Activated CD4-positive, alpha-beta T cell treated with anti-CD3 and anti-CD28 coated beads, Interleukin-2, amount 50 U/mL, for 48 hours (primary cell): Measurements from ENCODE around the gene DLX1.
"Not testable (repeated sequence)": the region's sequence is repeated elsewhere in the genome, so short reads cannot be mapped to it uniquely, and the experiment has no call there.

Experiments
- DNase-seq, 2 experiments: peaks; one replicate each; pipeline ENCODE4 v3.0.0-alpha.2; 2020

DLX1 gene

GRCh38 chr2:172085460-172086159, at the start of gene DLX1:
TSS of gene DLX1 (plus strand) at chr2:172085507. CDS start at chr2:172085678, 171 bp downstream.
- no peak for DNase-seq

- DNase-seq = no peak
Measured at GRCh38 chr2:172038121-172038520, 47.2 kb upstream of the DLX1 start.

- DNase-seq = no peak
Measured at GRCh38 chr2:172038604-172039003, 46.7 kb upstream of the DLX1 start.

- DNase-seq = no peak
Measured at GRCh38 chr2:172039011-172039704, 46.1 kb upstream of the DLX1 start.

- no peak for DNase-seq
Measured at GRCh38 chr2:172040311-172040710, 45.0 kb upstream of the DLX1 start.

GRCh38 chr2:172046080-172046678, 39.1 kb upstream of the DLX1 start:
- no peak for DNase-seq

- DNase-seq = no peak
Measured at GRCh38 chr2:172046866-172047565, 38.3 kb upstream of the DLX1 start.

GRCh38 chr2:172047566-172048507, 37.5 kb upstream of the DLX1 start:
- no peak for DNase-seq

GRCh38 chr2:172048508-172049503, 36.5 kb upstream of the DLX1 start:
- no peak for DNase-seq

GRCh38 chr2:172049567-172050120, 35.7 kb upstream of the DLX1 start:
- DNase-seq = no peak

GRCh38 chr2:172050479-172051125, 34.7 kb upstream of the DLX1 start:
- no peak for DNase-seq

- DNase-seq = no peak
Measured at GRCh38 chr2:172052000-172052983, 33.0 kb upstream of the DLX1 start.

- no peak for DNase-seq
Measured at GRCh38 chr2:172053486-172053885, 31.8 kb upstream of the DLX1 start.

GRCh38 chr2:172056293-172056692, 29.0 kb upstream of the DLX1 start:
- no peak for DNase-seq

GRCh38 chr2:172058660-172059059, 26.6 kb upstream of the DLX1 start:
- no peak for DNase-seq

GRCh38 chr2:172060118-172060517, 25.2 kb upstream of the DLX1 start:
- not testable (repeated sequence) for DNase-seq

GRCh38 chr2:172062402-172063004, 22.8 kb upstream of the DLX1 start:
- no peak for DNase-seq

- DNase-seq = no peak
Measured at GRCh38 chr2:172063446-172063845, 21.9 kb upstream of the DLX1 start.
